ENCODE data around the gene CACNA2D4.

The CACNA2D4 gene

DNA sequence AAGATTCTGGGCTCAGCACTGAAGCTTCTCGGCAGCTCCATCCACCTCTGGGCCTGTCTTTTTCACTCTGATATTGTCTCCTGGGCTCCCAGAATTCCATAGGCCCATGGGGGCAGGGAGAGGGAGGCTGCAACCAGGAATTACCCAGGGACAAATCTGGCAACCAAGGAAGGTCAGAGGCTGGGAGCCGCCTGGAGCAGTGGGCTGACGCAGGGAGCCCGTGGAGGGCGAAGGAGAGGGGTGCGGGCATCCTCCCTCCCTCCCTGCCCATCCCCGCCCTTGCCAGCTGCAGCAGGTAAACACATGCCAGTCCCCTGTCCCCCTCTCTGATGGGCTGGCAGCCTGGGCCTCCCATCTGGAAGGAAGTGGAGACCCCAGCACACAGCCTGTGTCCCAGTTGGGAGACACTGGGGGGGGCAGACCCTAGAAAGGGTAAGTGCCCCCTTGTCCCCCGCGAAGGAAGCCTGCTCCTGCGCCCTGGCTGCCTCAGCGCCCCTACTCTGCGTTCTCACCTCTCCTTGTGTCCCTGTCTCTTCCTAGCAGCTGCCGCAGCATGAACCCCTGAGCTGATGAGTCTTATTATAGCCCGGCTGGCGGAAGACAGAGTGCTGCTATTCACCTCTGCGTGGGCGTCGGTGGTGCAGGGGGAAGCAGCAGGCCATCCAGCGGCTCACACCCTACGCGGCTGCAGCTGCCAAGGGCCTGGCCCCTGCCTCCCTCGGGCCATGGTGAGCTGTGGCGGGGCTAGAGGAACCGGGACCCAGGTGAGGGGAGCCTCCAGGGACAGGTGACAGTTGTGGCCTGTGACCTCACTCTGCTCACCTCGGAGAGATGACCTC lies 91.4 kb downstream of the CACNA2D4 start:
- H3K27me3 ChIP-seq (replicated peaks; ENCODE audit: control insufficient read depth, insufficient read depth, low read length) = peaks cover 3% of the 10 kb centered on the region
- no peak overlapping the region for H3K4me3 ChIP-seq (replicated peaks; ENCODE audit: low read depth, low read length)
- DNase-seq (ENCODE audit: extremely low read depth, insufficient read length) = no peak
- TF ChIP-seq, protein P1, sequence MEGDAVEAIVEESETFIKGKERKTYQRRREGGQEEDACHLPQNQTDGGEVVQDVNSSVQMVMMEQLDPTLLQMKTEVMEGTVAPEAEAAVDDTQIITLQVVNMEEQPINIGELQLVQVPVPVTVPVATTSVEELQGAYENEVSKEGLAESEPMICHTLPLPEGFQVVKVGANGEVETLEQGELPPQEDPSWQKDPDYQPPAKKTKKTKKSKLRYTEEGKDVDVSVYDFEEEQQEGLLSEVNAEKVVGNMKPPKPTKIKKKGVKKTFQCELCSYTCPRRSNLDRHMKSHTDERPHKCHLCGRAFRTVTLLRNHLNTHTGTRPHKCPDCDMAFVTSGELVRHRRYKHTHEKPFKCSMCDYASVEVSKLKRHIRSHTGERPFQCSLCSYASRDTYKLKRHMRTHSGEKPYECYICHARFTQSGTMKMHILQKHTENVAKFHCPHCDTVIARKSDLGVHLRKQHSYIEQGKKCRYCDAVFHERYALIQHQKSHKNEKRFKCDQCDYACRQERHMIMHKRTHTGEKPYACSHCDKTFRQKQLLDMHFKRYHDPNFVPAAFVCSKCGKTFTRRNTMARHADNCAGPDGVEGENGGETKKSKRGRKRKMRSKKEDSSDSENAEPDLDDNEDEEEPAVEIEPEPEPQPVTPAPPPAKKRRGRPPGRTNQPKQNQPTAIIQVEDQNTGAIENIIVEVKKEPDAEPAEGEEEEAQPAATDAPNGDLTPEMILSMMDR (IDR thresholded peaks at IDR 0.05; ENCODE audit: insufficient read depth, low read length, poor library complexity, severe bottlenecking) = no peak
- no peaks in the 10 kb centered on the region for H3K36me3 ChIP-seq (ENCODE audit: control insufficient read depth, insufficient read depth, low read length)

DNA sequence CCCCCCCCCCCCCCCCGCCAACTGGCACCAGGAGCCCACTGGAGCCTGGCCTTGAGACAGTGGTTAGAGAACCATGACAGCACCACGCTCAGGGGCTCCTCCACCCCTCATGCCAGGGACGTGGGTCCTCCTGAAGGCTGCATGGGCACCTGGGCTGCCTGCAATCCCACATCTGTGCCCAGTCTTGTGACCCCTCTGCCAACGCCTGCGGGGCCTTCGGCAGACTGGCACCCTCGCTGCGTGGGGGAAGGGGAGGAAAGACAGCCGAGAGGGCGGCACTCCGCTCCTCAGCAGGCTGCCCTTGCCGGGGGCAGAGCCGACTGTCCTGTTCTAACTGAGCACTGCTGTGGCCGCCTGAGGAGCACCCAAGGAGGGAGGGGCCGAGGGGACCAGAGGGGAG lies 92.1 kb downstream of the CACNA2D4 start:
- DNase-seq (ENCODE audit: extremely low read depth, insufficient read length) = no peak
- TF ChIP-seq, protein P1 (IDR thresholded peaks at IDR 0.05; ENCODE audit: insufficient read depth, low read length, poor library complexity, severe bottlenecking) = no peak
- Histone ChIP-seq H3K4me3 (replicated peaks; ENCODE audit: low read depth, low read length) (no peak overlapping the region), H3K36me3 (ENCODE audit: control insufficient read depth, insufficient read depth, low read length) (no peaks in the 10 kb centered on the region), H3K27me3 (replicated peaks; ENCODE audit: control insufficient read depth, insufficient read depth, low read length) (peaks cover 4% of the 10 kb centered on the region; the same call in 1 of the 2 replicates)

DNA sequence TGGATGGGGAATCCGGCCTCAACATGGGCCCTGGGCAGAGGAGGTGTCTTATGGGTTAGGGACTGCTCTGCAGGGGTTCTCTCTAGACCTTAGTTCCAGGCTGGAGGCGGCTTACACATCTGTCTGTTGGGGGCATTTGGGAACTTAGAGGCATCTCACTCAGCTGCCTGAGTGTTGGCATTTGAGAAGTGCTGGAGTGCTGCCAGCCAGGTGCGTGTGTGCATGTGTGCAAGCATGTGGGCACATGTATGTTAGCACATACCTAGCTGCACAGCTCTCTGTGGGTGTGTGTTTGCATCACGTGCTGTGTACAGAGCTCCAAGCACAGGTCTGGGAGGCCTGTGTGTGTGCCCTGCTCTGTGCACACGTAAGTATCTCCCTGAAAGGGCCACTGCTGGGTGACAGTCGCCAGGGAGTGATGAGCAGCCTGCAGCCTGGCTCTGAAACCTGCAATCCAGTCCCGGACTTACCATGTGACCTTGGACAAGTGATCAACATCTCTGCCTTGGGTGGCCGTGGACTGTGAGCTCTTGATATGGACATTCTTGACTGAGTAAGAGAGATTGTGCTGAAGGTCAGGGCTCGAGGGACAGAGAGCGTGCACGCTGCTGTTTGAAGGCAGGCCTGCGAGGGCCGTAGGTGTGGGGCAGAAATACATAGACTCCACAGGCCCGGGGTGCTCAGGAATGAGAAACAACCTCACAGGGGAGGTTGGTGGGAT lies 92.9 kb downstream of the CACNA2D4 start:
- Histone ChIP-seq H3K4me3 (replicated peaks; ENCODE audit: low read depth, low read length) (no peak overlapping the region), H3K27me3 (replicated peaks; ENCODE audit: control insufficient read depth, insufficient read depth, low read length) (peaks cover 4% of the 10 kb centered on the region; the same call in 1 of the 2 replicates), H3K36me3 (ENCODE audit: control insufficient read depth, insufficient read depth, low read length) (no peaks in the 10 kb centered on the region)
- TF ChIP-seq, protein P1 (IDR thresholded peaks at IDR 0.05; ENCODE audit: insufficient read depth, low read length, poor library complexity, severe bottlenecking) = no peak
- DNase-seq (ENCODE audit: extremely low read depth, insufficient read length) = no peak

DNA sequence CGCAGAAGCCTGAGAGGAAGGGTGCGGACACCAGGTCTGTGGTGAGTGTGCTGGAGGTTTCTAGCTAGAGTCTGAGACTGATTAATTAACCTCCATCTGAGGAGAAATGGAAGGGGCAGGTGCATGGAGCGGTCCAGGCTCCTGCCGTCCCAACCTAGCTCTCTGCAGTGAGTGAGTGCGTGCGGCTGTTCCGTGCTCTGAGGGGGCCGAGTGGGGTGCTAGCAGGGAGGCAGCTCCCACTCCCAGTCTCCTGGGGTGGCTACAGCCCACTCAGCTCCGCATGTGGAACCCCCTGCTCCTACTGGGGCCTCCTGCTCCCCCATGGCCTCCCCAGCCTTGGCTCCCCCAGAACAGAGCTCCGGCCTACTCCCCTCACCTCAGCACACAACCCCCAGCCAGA lies 95.2 kb downstream of the CACNA2D4 start:
- DNase-seq (ENCODE audit: extremely low read depth, insufficient read length) = no peak
- TF ChIP-seq, protein P1 (IDR thresholded peaks at IDR 0.05; ENCODE audit: insufficient read depth, low read length, poor library complexity, severe bottlenecking) = no peak
- Histone ChIP-seq H3K36me3 (ENCODE audit: control insufficient read depth, insufficient read depth, low read length) (no peaks in the 10 kb centered on the region), H3K27me3 (replicated peaks; ENCODE audit: control insufficient read depth, insufficient read depth, low read length) (peaks cover 9% of the 10 kb centered on the region; the same call in 1 of the 2 replicates), H3K4me3 (replicated peaks; ENCODE audit: low read depth, low read length) (no peak overlapping the region)

DNA sequence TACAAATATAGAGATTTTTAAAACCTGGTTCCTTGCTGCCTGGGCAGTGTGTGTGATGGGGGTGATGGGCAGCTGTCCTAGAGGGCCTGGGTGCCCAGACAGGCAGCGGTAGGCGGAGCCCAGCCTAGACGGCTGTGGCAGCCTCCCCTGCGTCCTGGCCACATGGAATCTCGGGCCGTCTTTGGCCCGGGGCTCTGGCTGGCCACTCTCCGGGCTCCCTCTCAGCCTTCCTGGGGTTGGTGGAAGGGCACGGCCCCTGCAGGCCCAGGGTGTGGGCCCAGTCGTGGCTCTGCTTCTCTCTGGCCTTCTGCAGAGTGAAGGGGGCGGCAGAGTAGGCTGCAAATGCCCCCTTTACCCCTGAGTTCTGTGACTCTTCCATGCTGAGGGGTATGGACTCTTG lies 95.8 kb downstream of the CACNA2D4 start:
- TF ChIP-seq, protein P1 (IDR thresholded peaks at IDR 0.05; ENCODE audit: insufficient read depth, low read length, poor library complexity, severe bottlenecking) = no peak
- peaks cover 9% of the 10 kb centered on the region; the same call in 1 of the 2 replicates for H3K27me3 ChIP-seq (replicated peaks; ENCODE audit: control insufficient read depth, insufficient read depth, low read length)

More for the DNA sequence above, 95.8 kb downstream of the CACNA2D4 start:
- no peak for DNase-seq (ENCODE audit: extremely low read depth, insufficient read length)
- H3K36me3 ChIP-seq (ENCODE audit: control insufficient read depth, insufficient read depth, low read length) = no peaks in the 10 kb centered on the region
- H3K4me3 ChIP-seq (replicated peaks; ENCODE audit: low read depth, low read length) = no peak overlapping the region
